Testis (tissue), 2 donors: Measurements from ENCODE around the gene DLL4.

ENCODE experiments used
- CTCF ChIP-seq, 3 experiments: fragments of 450-650 bp in 2 of 3; fragments of 200-600 bp in 1 of 3; sonication (generic) in 1 of 3; IDR thresholded peaks; one replicate each; pipeline ENCODE4 v1.5.1; 2016 to 2019; ENCODE audit warnings: antibody characterized with exemption in 3 of 3, mild to moderate bottlenecking in 2 of 3, moderate library complexity in 1 of 3
- POLR2A ChIP-seq: fragments of 450-650 bp; IDR thresholded peaks from one replicate; pipeline ENCODE4 v1.6.1; 2017; ENCODE audit warnings: antibody characterized with exemption, mild to moderate bottlenecking, moderate library complexity

- TF ChIP-seq CTCF (IDR thresholded peaks at IDR 0.05) (no peak), POLR2A (no peak)
These were observed 2.4 kb downstream of the DLL4 start for GRCh38 chr15:40931300-40932142.
